A549 treated with dexamethasone at 1 μM for 4 hours (cell line): ENCODE results near the gene FGGY. TPM values are rescaled to one million over a fixed set of nuclear protein-coding genes. Genes with fewer than 3 reads are reported as not detected.

ENCODE experiments used
- total RNA-seq: library from RNA; stranded (reverse); fragments of 200-300 nt; extraction: Qiagen RNA extraction; gene quantifications from 5 replicates; pipeline ENCODE4 v1.2.3, GENCODE V29; 2022

FGGY gene, protein sequence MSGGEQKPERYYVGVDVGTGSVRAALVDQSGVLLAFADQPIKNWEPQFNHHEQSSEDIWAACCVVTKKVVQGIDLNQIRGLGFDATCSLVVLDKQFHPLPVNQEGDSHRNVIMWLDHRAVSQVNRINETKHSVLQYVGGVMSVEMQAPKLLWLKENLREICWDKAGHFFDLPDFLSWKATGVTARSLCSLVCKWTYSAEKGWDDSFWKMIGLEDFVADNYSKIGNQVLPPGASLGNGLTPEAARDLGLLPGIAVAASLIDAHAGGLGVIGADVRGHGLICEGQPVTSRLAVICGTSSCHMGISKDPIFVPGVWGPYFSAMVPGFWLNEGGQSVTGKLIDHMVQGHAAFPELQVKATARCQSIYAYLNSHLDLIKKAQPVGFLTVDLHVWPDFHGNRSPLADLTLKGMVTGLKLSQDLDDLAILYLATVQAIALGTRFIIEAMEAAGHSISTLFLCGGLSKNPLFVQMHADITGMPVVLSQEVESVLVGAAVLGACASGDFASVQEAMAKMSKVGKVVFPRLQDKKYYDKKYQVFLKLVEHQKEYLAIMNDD
- total RNA-seq = 1.9 to 3.1 TPM (median 2.2 TPM) in 5 replicates

DNA sequence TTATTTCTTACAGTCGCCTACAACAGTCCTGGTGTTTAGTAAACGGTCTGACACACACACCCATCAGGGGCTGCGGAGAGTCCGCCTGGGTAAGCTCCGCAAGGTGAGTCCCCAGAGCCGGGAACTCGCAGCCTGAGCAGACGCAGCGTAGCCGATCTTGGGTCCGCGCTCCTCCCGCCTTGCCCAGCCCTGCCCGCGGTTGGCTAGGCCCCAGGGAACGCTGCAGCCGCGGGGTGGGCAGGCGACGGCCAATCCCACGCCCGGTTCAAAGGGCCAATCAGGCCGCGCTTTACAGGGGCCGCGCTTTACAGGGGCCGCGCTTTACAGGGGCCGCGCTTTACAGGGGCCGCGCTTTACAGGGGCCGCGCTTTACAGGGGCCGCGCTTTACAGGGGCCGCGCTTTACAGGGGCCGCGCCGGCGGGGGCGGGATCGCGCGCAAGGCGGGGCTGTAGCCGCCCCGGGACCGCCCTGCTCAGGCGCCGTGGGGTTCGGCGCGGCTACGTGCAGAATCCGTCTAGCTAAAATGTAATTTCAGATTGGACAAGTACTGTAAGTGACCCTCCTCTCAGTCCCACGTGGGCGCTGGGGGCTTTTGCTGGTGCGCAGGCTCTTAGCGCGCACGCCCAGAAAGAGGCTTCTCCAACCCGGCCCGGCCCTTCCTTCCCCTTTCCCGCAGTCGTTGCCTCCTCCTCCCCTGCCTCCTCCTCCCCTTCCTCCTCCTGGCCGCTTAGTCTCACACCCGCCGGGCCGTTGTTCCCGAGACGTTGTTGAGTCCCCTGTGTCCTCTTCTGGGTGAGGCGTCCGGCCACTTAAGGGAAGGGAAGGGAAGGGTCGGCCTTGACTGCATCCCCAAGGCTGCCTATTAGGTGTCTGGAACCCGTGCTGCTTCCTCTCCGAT, at the start of gene FGGY:
Gene FGGY, plus strand, starts transcription at position 737 of the 899 bp plus-strand sequence. CDS start 24,456 bp downstream, outside the sequence.

